OCI-LY1 (cell line): ENCODE measurements around the gene CLCN6.

Experiments
- EZH2 ChIP-seq: fragments of 200-600 bp; sonication (generic), shearing (Covaris generic); IDR thresholded peaks from 2 replicates; pipeline ENCODE4 v1.8.0; 2017; ENCODE audit warnings: borderline replicate concordance, mixed run types, mild to moderate bottlenecking, antibody characterized with exemption, low read length, moderate library complexity, mixed read lengths
- TF ChIP-seq, protein P1 (sequence below): fragments of 200-600 bp; sonication (generic), shearing (Covaris generic); IDR thresholded peaks from 2 replicates; pipeline ENCODE4 v1.5.1; 2017; ENCODE audit warnings: mild to moderate bottlenecking, antibody characterized with exemption, low read length, moderate library complexity, mixed read lengths

DNA sequence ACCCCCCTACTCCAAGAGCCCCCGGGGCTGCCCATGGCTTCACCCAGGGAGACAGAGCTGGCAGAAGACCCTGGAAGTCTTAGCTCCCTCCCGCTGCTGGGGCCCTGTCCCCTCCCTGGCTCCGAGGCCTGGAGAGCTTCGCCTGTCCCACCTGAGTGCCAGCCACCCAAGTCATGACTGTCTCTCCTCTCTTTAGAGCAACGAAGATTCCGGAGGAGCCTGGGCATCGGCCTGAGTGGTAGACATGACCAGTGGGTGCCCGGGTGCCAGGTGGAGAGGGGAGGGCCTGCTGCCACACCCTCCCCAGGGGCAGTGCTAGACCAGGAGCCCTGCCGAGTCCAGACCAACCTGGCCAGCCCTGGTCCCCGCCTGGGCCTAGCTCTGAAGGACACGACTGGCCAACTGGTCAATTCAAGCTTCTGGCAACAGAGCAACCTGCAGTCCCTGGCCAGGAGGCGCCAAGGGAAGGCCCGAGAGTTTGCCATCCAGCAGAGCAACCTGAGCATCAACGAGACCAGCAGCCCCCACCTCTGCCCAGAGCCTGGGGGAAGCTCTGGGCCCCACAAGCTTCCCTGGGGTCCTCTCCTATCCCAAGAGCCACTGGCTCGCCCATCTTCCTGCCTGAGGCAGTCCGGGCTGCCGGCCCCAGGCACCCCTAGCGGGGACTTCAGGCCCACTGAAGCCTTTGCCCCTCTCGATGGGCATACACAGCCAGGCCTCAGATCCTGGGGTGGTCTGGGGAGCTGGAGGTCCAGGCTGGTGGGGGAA, 40.1 kb upstream of the CLCN6 start:
- TF ChIP-seq EZH2, result no peak
- TF ChIP-seq, protein P1, sequence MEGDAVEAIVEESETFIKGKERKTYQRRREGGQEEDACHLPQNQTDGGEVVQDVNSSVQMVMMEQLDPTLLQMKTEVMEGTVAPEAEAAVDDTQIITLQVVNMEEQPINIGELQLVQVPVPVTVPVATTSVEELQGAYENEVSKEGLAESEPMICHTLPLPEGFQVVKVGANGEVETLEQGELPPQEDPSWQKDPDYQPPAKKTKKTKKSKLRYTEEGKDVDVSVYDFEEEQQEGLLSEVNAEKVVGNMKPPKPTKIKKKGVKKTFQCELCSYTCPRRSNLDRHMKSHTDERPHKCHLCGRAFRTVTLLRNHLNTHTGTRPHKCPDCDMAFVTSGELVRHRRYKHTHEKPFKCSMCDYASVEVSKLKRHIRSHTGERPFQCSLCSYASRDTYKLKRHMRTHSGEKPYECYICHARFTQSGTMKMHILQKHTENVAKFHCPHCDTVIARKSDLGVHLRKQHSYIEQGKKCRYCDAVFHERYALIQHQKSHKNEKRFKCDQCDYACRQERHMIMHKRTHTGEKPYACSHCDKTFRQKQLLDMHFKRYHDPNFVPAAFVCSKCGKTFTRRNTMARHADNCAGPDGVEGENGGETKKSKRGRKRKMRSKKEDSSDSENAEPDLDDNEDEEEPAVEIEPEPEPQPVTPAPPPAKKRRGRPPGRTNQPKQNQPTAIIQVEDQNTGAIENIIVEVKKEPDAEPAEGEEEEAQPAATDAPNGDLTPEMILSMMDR, result no peak
